Fibroblast of pulmonary artery (primary cell): ENCODE data around the gene ACR.

Source experiments
- DNase-seq: peaks from one replicate; pipeline ENCODE4 v3.0.0-alpha.2; 2010; ENCODE audit warnings: low read depth
- H3K4me3 ChIP-seq: replicated peaks from 2 replicates; pipeline ENCODE4 v1.5.1; 2011; ENCODE audit warnings: low read depth, mild to moderate bottlenecking, control low read depth, low read length, moderate library complexity
- TF ChIP-seq, protein P1 (sequence below): IDR thresholded peaks from 2 replicates; pipeline ENCODE4 v1.5.1; 2011; ENCODE audit warnings: mild to moderate bottlenecking, control low read depth, low read length, inconsistent platforms; ENCODE audit errors: missing control alignments

Gene ACR

DNA sequence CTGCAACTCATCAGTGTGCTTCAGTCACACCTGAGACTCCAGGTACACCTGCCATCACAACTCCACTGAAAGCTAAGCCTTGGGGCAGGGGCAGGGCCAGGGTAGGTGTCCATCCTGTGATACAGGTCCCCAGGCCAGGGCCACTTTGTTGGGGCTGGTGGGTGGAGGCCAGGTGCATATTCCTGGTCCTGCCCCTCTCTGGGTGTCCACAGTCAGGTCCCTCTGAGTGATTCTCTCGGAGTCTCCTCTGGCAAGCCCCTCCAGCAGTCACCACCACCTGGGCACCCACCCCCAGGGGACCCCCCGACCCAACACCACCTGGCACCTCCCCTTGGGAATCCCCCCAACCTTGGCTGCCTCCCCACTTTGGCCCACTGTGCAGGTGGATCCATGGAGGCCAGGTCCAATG lies 9.5 kb upstream of the ACR start:
- no peak for DNase-seq
- no peak overlapping the region for H3K4me3 ChIP-seq
- TF ChIP-seq, protein P1, sequence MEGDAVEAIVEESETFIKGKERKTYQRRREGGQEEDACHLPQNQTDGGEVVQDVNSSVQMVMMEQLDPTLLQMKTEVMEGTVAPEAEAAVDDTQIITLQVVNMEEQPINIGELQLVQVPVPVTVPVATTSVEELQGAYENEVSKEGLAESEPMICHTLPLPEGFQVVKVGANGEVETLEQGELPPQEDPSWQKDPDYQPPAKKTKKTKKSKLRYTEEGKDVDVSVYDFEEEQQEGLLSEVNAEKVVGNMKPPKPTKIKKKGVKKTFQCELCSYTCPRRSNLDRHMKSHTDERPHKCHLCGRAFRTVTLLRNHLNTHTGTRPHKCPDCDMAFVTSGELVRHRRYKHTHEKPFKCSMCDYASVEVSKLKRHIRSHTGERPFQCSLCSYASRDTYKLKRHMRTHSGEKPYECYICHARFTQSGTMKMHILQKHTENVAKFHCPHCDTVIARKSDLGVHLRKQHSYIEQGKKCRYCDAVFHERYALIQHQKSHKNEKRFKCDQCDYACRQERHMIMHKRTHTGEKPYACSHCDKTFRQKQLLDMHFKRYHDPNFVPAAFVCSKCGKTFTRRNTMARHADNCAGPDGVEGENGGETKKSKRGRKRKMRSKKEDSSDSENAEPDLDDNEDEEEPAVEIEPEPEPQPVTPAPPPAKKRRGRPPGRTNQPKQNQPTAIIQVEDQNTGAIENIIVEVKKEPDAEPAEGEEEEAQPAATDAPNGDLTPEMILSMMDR, result no peak

DNA sequence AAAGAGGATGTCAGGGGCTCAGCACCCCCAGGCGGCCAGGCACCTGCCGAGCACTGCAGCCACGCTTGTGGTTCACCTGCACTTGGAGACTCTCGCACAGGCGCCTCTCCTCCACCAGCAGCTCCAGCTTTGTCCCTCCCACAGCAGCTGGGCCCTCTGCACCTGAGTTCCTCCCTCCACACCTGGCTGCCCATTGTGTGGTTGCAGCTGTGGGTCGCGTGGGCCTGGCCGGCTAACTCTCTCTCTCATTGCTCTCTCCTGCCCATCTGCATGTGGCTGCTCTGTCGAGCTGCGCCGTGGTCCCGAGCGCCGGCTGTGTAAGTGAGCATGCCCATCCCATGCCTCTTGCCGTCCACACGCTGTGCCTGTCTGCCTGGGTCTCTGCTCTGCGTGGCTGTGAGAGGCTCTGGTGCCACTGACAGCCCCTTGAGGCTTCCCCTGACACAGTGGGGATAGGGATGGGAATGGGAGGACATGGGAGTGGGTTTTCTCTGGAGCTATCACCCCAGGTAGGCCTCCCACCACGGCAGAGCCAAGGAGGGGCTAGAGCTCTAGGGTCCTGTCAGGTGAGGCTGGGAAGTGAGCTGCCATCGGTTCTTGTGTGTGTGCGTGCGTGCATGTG lies 8.5 kb upstream of the ACR start:
- DNase-seq, result no peak
- TF ChIP-seq, protein P1, result no peak
- H3K4me3 ChIP-seq, result no peak overlapping the region

DNA sequence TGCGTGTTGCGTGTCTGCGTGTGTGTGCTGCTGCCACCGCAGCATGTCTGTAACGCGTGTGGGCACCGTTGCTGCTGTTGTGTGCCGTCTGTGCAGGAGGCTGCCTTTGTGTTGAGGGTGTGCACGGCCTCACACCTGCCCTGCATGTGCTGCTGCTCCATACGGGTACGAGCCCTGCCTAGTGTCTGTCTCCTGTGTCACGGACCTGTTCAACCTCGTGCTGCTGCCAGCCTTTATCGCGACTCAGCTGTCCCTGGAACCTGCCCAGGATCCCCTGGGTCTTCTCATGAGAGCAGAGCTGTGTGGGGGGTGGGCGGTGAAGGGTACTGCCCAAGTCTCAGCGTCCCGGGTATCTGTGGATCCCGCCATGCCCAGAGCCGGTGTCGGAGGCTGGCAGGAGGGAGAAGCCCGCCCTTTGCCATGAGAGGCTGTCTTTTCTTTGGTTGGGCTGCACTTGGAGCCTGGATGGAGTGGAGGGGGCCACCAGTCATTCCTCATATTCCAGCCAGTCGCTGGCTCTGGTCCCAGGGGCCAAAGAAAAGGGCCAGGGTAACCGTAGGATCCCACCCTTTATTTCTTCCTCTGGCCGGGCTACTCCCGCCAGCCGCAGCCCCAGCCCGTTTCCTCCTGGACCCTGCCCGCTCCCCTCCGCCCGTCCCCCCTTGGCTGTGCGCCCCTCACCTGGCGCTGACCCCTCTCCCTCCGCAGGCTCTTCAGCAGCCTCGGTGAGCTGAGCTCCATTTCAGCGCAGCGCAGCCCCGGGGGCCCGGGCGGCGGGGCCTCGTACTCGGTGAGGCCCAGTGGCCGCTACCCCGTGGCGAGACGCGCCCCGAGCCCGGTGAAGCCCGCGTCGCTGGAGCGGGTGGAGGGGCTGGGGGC lies 7.8 kb upstream of the ACR start:
- DNase-seq, result no peak
- TF ChIP-seq, protein P1, result no peak
- H3K4me3 ChIP-seq, result no peak overlapping the region

DNA sequence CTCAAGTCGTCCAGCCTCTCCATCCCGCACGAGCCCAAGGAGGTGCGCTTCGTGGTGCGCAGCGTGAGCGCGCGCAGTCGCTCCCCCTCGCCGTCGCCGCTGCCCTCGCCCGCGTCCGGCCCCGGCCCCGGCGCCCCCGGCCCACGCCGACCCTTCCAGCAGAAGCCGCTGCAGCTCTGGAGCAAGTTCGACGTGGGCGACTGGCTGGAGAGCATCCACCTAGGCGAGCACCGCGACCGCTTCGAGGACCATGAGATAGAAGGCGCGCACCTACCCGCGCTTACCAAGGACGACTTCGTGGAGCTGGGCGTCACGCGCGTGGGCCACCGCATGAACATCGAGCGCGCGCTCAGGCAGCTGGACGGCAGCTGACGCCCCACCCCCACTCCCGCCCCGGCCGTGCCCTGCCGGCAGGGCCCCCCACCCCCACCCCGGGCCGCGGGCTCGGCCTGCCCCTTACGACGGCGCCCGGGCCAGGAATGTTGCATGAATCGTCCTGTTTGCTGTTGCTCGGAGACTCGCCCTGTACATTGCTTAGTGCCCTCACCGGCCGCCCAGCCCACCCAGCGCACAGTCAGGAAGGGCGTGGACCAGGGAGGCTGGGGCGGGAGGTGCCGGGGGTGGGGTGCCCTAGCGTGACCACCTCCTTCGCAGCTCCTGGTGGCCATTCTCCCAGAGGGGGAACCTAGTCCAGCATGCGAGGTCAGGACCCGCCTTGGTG lies 6.9 kb upstream of the ACR start:
- TF ChIP-seq, protein P1, result no peak
- no peak overlapping the region for H3K4me3 ChIP-seq
- no peak for DNase-seq

DNA sequence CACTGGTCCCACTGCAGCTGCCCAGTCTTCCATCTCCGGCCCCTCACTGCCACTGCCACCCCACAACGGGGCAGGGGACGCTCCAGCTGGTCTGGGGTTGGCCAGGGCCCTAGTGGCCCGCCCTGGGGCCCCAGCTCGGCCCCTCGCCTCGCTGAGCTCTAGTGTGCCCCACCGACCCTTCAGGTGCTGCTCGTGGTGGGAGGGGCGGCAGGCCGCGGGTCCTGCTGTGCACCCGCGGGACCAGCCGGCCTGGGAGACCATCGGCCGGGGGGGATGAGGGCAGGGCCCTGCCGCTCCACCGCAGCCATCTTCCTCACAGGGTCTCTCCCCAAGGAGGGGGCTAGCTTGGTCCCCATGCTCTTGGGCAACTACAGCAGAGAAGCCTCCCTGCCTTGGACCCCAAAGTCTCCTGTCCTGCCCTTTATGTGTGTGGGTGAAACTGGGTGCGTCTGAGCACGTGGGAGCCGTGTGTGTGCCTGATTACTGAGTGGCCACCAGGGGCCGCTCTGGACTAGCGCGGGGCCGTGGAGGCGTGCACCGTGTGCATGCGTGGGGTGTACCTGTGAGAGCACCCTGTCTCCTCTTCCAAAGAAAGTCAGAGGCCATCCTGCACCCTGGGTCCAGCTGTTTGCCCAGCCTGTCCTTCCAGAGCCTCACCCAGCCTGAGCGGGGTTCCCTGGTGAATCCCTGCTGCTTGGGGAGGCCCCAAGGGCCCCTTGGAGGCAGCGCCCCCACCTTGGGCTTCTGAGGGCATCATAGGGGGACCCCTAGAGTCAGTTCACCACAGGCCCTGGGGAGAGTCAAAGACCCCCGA lies 6.0 kb upstream of the ACR start:
- TF ChIP-seq, protein P1, result peak; percentile 88
- peak; percentile 51 for DNase-seq
- no peak overlapping the region for H3K4me3 ChIP-seq

DNA sequence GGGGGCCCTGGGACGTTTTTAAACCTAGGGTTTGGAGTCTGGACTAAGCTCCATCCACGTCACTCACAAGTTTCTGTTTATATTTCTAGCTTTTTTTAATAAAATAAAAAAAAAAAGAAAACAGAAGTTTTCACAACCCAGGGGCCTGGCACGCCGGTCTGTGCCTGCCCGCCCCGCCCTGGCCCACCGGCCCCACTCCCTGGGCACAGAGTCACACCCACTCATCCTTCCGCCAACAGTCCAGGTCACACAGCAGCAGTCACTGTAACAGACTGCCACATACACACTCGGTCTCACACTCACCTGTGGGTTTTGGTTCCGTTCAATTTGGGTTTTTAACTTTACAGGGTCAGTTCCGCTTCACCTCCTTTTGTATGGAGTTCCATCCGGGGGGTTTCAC lies 5.3 kb upstream of the ACR start:
- no peak for DNase-seq
- TF ChIP-seq, protein P1, result no peak
- no peak overlapping the region for H3K4me3 ChIP-seq
